IgD-negative memory B cell (primary cell): ENCODE results near the gene SV2C. TPM values are rescaled to one million over a fixed set of nuclear protein-coding genes. Genes with fewer than 3 reads are reported as not detected.
A peak's percentile ranks its signal among the peaks of the same experiment; 100 is the strongest.
"Not testable (repeated sequence)": the region's sequence is repeated elsewhere in the genome, so short reads cannot be mapped to it uniquely, and the experiment has no call there.

Experiments used
- H3K27ac Mint-ChIP-seq, 3 donors: one replicate each; pipeline ENCODE4 v1.8.0; 2020 to 2022; ENCODE audit warnings: mild to moderate bottlenecking in 3 of 3, mixed read lengths in 3 of 3, moderate library complexity in 1 of 3
- H3K27me3 Mint-ChIP-seq: one replicate; pipeline ENCODE4 v1.8.0; 2021; ENCODE audit warnings: mixed read lengths
- H3K36me3 Mint-ChIP-seq: one replicate; pipeline ENCODE4 v1.8.0; 2020; ENCODE audit warnings: mild to moderate bottlenecking, mixed read lengths
- H3K4me1 Mint-ChIP-seq, 3 donors: one replicate each; pipeline ENCODE4 v1.8.0; 2020 to 2022; ENCODE audit warnings: mixed read lengths in 3 of 3, mild to moderate bottlenecking in 1 of 3
- H3K4me3 Mint-ChIP-seq, 4 donors: one replicate each; pipeline ENCODE4 v1.8.0; 2020 to 2022; ENCODE audit warnings: mild to moderate bottlenecking in 4 of 4, mixed read lengths in 4 of 4, moderate library complexity in 3 of 4
- H3K9me3 Mint-ChIP-seq, 3 donors: one replicate each; pipeline ENCODE4 v1.8.0; 2020 to 2021; ENCODE audit warnings: mixed read lengths in 3 of 3, mild to moderate bottlenecking in 1 of 3
- polyA plus RNA-seq: library from polyadenylated mRNA; unstranded; fragments of 300-500 nt; fragmentation: Illumina TruSeq; gene quantifications from one replicate; pipeline ENCODE4 v1.2.3, GENCODE V29; 2021

SV2C gene
- polyA plus RNA-seq, 1 donor from 2014 or later = not detected

- Mint-ChIP-seq H3K36me3 (peaks cover 2% of the 10 kb centered on the region), H3K4me3 (peak overlapping the region in 2 of 4 donors; percentile 73 to 75), H3K27me3 (peaks cover 16% of the 10 kb centered on the region), H3K4me1 (peaks cover 0 to 12% (median 2%) of the 10 kb centered on the region in 3 donors), H3K9me3 (peaks cover 0 to 5% (median 2%) of the 10 kb centered on the region in 3 donors), H3K27ac (peak overlapping the region in 1 of 3 donors; percentile 17)
Observed at GRCh38 chr5:76325876-76326491, 242.8 kb downstream of the SV2C start.

GRCh38 chr5:76326577-76327302 is 243.6 kb downstream of the SV2C start:
- Mint-ChIP-seq H3K36me3 (peaks cover 1% of the 10 kb centered on the region), H3K27ac (no peak overlapping the region), H3K4me3 (peak overlapping the region in 1 of 4 donors; percentile 2), H3K4me1 (peaks cover 0 to 12% (median 5%) of the 10 kb centered on the region in 3 donors), H3K9me3 (peaks cover 0 to 5% (median 2%) of the 10 kb centered on the region in 3 donors), H3K27me3 (peaks cover 16% of the 10 kb centered on the region)

- Mint-ChIP-seq H3K36me3 (no peaks in the 10 kb centered on the region), H3K27me3 (peaks cover 16% of the 10 kb centered on the region), H3K4me1 (peaks cover 0 to 12% (median 5%) of the 10 kb centered on the region in 3 donors), H3K4me3 (no peak overlapping the region), H3K27ac (no peak overlapping the region), H3K9me3 (no peaks in the 10 kb centered on the region)
Observed at GRCh38 chr5:76329346-76329745, 246.2 kb downstream of the SV2C start.

DNA sequence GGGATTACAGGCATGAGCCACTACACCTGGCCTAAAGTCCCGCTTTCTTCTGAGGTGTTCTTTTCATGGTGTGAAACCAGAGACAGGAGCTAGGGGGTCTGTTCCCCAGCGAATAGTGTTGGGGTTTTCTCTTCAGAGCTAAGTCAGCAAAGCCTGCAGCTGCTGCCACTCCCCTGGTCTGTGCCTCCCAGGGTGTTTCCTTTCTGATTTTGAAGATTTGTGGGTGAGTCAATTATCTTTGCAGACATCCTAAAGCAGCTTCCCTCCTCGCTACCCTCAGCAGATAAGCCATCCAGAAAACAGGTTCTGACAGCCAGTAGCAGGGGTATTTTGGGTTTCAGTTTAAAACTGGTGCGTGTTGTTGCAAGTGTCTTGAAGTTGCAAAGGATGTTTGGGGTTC is 247.9 kb downstream of the SV2C start:
- Mint-ChIP-seq H3K27me3 (peaks cover 12% of the 10 kb centered on the region), H3K27ac (no peak overlapping the region), H3K36me3 (no peaks in the 10 kb centered on the region), H3K4me3 (no peak overlapping the region), H3K9me3 (no peaks in the 10 kb centered on the region), H3K4me1 (peaks cover 0 to 7% (median 3%) of the 10 kb centered on the region in 3 donors)

DNA sequence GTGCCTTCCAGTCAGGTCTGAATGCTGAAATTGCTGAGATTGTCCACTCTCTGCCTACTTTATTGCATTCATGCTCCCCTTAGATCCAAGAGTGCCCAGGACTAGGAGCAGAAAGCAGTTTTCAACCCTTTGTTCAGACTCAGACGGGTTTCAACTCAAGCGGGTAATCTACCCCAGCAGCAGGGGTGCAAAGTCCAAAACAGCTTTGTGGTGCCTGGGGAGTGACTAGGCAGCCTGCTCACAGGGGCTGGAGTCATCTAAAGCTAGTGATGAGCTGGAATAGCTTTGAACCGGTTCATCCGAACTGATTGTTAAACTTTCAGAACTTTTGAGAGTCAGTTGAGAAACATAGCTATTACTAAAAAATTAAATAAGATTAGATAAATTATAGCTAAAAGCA is 248.9 kb downstream of the SV2C start:
- no peaks in the 10 kb centered on the region for H3K9me3 Mint-ChIP-seq
- H3K4me1 Mint-ChIP-seq = peaks cover 0 to 7% (median 0%) of the 10 kb centered on the region in 3 donors
- no peak overlapping the region for H3K4me3 Mint-ChIP-seq
- H3K27me3 Mint-ChIP-seq = peaks cover 9% of the 10 kb centered on the region
- H3K27ac Mint-ChIP-seq = no peak overlapping the region
- no peaks in the 10 kb centered on the region for H3K36me3 Mint-ChIP-seq

GRCh38 chr5:76332611-76333205 is 249.5 kb downstream of the SV2C start:
- H3K27me3 Mint-ChIP-seq = peaks cover 9% of the 10 kb centered on the region
- no peak overlapping the region for H3K27ac Mint-ChIP-seq
- no peaks in the 10 kb centered on the region for H3K36me3 Mint-ChIP-seq
- no peaks in the 10 kb centered on the region for H3K9me3 Mint-ChIP-seq
- H3K4me3 Mint-ChIP-seq = no peak overlapping the region
- H3K4me1 Mint-ChIP-seq = peaks cover 0 to 7% (median 0%) of the 10 kb centered on the region in 3 donors

DNA sequence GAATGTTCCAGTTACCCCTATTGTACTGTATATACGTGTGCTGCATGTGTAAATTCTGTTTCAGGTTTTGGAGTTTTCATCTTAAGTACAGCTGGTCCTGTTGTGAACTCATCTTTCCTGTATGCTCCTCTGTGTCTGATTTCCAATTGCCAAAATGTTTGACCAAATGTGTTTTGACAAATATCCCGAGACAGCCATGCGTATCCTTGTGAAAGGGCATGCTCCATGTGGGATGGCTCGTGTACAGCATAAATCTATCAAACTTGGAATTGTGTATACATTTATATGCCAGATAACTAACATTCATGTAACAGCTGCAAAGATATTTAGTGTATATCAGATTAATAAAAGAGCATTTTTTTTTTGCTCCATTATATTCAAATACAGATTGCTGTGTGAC is 250.4 kb downstream of the SV2C start:
- H3K9me3 Mint-ChIP-seq = no peaks in the 10 kb centered on the region
- peaks cover 10% of the 10 kb centered on the region for H3K27me3 Mint-ChIP-seq
- no peaks in the 10 kb centered on the region for H3K36me3 Mint-ChIP-seq
- H3K4me1 Mint-ChIP-seq = peaks cover 0 to 10% (median 0%) of the 10 kb centered on the region in 3 donors
- H3K27ac Mint-ChIP-seq = no peak overlapping the region
- H3K4me3 Mint-ChIP-seq = no peak overlapping the region

DNA sequence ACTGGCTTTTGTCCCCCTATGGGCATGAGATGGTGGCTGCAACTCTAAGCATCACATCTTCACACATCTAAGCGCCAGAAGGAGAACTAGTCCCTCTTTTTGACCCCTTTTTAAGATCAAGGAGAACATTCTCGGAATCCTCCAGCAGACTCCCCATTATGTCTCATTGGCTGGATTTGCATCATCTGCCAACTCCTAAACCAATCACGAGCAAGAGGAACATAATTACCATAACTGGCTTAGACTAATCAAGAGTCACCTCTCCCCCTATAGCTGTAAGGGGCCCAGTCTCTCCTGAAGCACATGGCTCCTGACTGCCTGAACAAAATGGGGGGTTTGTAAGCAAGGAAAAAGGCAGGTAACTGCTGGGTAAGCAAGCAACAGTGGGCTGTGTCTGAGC is 251.4 kb downstream of the SV2C start:
- Mint-ChIP-seq H3K36me3 (no peaks in the 10 kb centered on the region), H3K9me3 (no peaks in the 10 kb centered on the region), H3K27ac (no peak overlapping the region), H3K27me3 (peaks cover 10% of the 10 kb centered on the region), H3K4me3 (no peak overlapping the region), H3K4me1 (peaks cover 0 to 10% (median 0%) of the 10 kb centered on the region in 3 donors)

DNA sequence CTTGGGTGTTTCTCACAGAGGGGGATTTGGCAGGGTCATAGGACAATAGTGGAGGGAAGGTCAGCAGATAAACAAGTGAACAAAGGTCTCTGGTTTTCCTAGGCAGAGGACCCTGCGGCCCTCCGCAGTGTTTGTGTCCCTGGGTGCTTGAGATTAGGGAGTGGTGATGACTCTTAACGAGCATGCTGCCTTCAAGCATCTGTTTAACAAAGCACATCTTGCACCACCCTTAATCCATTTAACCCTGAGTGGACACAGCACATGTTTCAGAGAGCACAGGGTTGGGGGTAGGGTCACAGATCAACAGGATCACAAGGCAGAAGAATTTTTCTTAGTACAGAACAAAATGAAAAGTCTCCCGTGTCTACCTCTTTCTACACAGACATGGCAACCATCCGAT is 252.3 kb downstream of the SV2C start:
- H3K27ac Mint-ChIP-seq, H3K9me3 Mint-ChIP-seq, H3K4me1 Mint-ChIP-seq: not testable (repeated sequence)

GRCh38 chr5:76336253-76336809 is 253.1 kb downstream of the SV2C start:
- H3K36me3 Mint-ChIP-seq, H3K4me3 Mint-ChIP-seq, H3K27me3 Mint-ChIP-seq, H3K27ac Mint-ChIP-seq, H3K4me1 Mint-ChIP-seq, H3K9me3 Mint-ChIP-seq: not testable (repeated sequence)

More for the DNA sequence above, 252.3 kb downstream of the SV2C start:
- H3K4me3 Mint-ChIP-seq, H3K36me3 Mint-ChIP-seq, H3K27me3 Mint-ChIP-seq: not testable (repeated sequence)

GRCh38 chr5:76337953-76338451 is 254.8 kb downstream of the SV2C start:
- H3K4me3 Mint-ChIP-seq = no peak overlapping the region
- no peak overlapping the region for H3K27ac Mint-ChIP-seq
- peaks cover 0 to 6% (median 0%) of the 10 kb centered on the region in 3 donors for H3K4me1 Mint-ChIP-seq
- peaks cover 10% of the 10 kb centered on the region for H3K27me3 Mint-ChIP-seq
- no peaks in the 10 kb centered on the region for H3K9me3 Mint-ChIP-seq
- H3K36me3 Mint-ChIP-seq = no peaks in the 10 kb centered on the region

DNA sequence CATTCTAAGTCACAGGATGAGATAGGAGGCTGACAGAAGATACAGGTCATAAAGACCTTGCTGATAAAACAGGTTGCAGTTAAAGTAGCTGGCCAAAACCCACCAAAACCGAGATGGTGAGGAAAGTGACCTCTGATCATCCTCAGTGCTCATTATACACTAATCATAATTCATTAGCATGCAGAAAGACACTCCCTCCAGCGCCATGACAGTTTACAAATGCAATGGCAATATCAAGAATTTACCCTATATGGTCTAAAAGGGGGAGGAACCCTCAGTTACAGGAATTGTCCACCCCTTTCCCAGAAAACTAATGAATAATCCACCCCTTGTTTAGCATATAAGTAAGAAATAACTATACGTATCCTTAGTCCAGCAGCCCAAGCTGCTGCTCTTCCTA is 256.7 kb downstream of the SV2C start:
- Mint-ChIP-seq H3K27me3 (peaks cover 9% of the 10 kb centered on the region), H3K4me1 (peaks cover 0 to 6% (median 0%) of the 10 kb centered on the region in 3 donors), H3K4me3 (no peak overlapping the region), H3K36me3 (no peaks in the 10 kb centered on the region), H3K27ac (no peak overlapping the region), H3K9me3 (no peaks in the 10 kb centered on the region)

- H3K9me3 Mint-ChIP-seq = peaks cover 0 to 2% (median 1%) of the 10 kb centered on the region in 3 donors
- peaks cover 8% of the 10 kb centered on the region for H3K27me3 Mint-ChIP-seq
- no peaks in the 10 kb centered on the region for H3K36me3 Mint-ChIP-seq
- peaks cover 0 to 2% (median 0%) of the 10 kb centered on the region in 3 donors for H3K4me1 Mint-ChIP-seq
- H3K4me3 Mint-ChIP-seq = no peak overlapping the region
- H3K27ac Mint-ChIP-seq = no peak overlapping the region
Observed at GRCh38 chr5:76341651-76342334, 258.6 kb downstream of the SV2C start.

DNA sequence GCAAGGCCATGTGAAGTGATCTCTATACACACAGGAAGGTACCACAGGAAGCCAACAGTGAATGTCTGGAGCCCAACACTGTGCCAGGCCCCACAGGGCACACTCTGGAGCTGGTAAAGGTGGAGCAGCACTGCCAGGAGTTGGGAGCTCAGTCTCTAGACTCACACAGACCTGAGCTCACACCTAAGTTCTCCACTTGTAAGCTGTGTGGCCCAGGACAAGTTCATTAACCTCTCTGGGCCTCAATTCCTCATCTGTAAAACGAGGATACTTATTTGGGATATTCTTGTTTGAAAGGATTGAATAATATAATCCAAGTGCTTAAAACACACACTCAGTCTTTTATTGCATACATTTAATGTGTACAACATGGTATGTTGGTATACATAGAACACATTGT is 259.3 kb downstream of the SV2C start:
- Mint-ChIP-seq H3K27ac (no peak overlapping the region), H3K36me3 (no peaks in the 10 kb centered on the region), H3K4me3 (no peak overlapping the region), H3K9me3 (peaks cover 0 to 2% (median 1%) of the 10 kb centered on the region in 3 donors), H3K27me3 (peaks cover 8% of the 10 kb centered on the region), H3K4me1 (peaks cover 0 to 2% (median 0%) of the 10 kb centered on the region in 3 donors)
